HG02870 (cell line): ENCODE measurements around the gene GFY.

Experiments used
- ATAC-seq: cut with Tn5 transposase; IDR thresholded peaks from one replicate; pipeline ENCODE4 v1.9.1; 2021; ENCODE audit warnings: mild to moderate bottlenecking, moderate library complexity; ENCODE audit not compliant: unreplicated experiment

The GFY gene

GRCh38 chr19:49427855-49428546, 2.8 kb downstream of the GFY start:
- no peak for ATAC-seq

- no peak for ATAC-seq
Observed at GRCh38 chr19:49428547-49429451, 3.6 kb downstream of the GFY start.

- ATAC-seq: no peak
Observed at GRCh38 chr19:49430172-49430677, 5.0 kb downstream of the GFY start.

GRCh38 chr19:49430678-49431329, 5.6 kb downstream of the GFY start:
- no peak for ATAC-seq

- no peak for ATAC-seq
Observed at GRCh38 chr19:49431330-49431749, 6.2 kb downstream of the GFY start.

- ATAC-seq: no peak
Observed at GRCh38 chr19:49432141-49433073, 7.2 kb downstream of the GFY start.

- no peak for ATAC-seq
Observed at GRCh38 chr19:49433240-49433901, 8.2 kb downstream of the GFY start.

GRCh38 chr19:49434907-49435583, 9.9 kb downstream of the GFY start:
- no peak for ATAC-seq

- no peak for ATAC-seq
Observed at GRCh38 chr19:49435670-49436069, 10.5 kb downstream of the GFY start.

GRCh38 chr19:49436381-49437017, 11.3 kb downstream of the GFY start:
- ATAC-seq: no peak

GRCh38 chr19:49437231-49437630, 12.0 kb downstream of the GFY start:
- ATAC-seq: no peak

GRCh38 chr19:49438261-49438660, 13.1 kb downstream of the GFY start:
- ATAC-seq: no peak

GRCh38 chr19:49439836-49440235, 14.6 kb downstream of the GFY start:
- no peak for ATAC-seq

- ATAC-seq: no peak
Observed at GRCh38 chr19:49440439-49441209, 15.4 kb downstream of the GFY start.

GRCh38 chr19:49441210-49441959, 16.2 kb downstream of the GFY start, which contains the start of gene SLC17A7:
SLC17A7 (minus strand) TSS chr19:49441527; CDS start chr19:49441379, 148 bp downstream.
- no peak for ATAC-seq

- ATAC-seq: no peak
Observed at GRCh38 chr19:49441960-49442350, 16.8 kb downstream of the GFY start.

GRCh38 chr19:49442354-49442753, 17.2 kb downstream of the GFY start:
- ATAC-seq: no peak
